Measurements from ENCODE around the gene ZNF768. TPM values are rescaled to one million over a fixed set of nuclear protein-coding genes. Genes with fewer than 3 reads are reported as not detected.

ZNF768 gene
- total RNA-seq, result 10 to 100 TPM; 41.3 to 87.8 (median 50.9) TPM

- peak within 1 kb of the TSS; percentile 54 to 94 for H3K4me3 ChIP-seq
- TF ChIP-seq POLR2A (IDR thresholded peaks at IDR 0.05) (peak in 1 of 2 donors; percentile 26), EP300 (IDR thresholded peaks at IDR 0.05) (no peak)
- H3K27ac ChIP-seq, result peak within 1 kb of the TSS; percentile 88 to 100 (median 100)
- no peaks in the 10 kb centered on the region for H3K27me3 ChIP-seq
- peak; percentile 32 for ATAC-seq
- no peaks in the 10 kb centered on the region for H3K9me3 ChIP-seq
- WGBS, 2 donors (ENCODE audit: low coverage in 1 of 2), result 0% methylated on average over 1 of the region's 73 CpGs; no CpG with 5 or more reads in 1 of the 2 donors
- H3K36me3 ChIP-seq, result peaks cover 0 to 22% of the 10 kb centered on the region in 2 donors
- H3K4me1 ChIP-seq, result peaks cover 0 to 42% (median 8%) of the 10 kb centered on the region in 3 donors
These were observed at the start of gene ZNF768 for GRCh38 chr16:30526137-30526822. Gene ZNF768, minus strand, starts transcription at chr16:30526566. Its CDS starts 153 bp downstream, at chr16:30526413.

GRCh38 chr16:30574678-30575077 lies 48.3 kb upstream of the ZNF768 start:
- ATAC-seq, result no peak
- Histone ChIP-seq H3K9me3 (no peaks in the 10 kb centered on the region), H3K27me3 (no peaks in the 10 kb centered on the region), H3K27ac (no peak overlapping the region), H3K4me3 (no peak overlapping the region), H3K36me3 (peaks cover 0 to 32% of the 10 kb centered on the region in 2 donors), H3K4me1 (peaks cover 0 to 24% (median 19%) of the 10 kb centered on the region in 3 donors)
- TF ChIP-seq EP300 (IDR thresholded peaks at IDR 0.05) (no peak), POLR2A (IDR thresholded peaks at IDR 0.05) (no peak), CTCF (IDR thresholded peaks at IDR 0.05) (no peak), POLR2AphosphoS5 (IDR thresholded peaks at IDR 0.05) (no peak)
- 79 to 100% methylated on average over 1 of the region's 1 CpG for WGBS, 2 donors (ENCODE audit: low coverage in 1 of 2)

GRCh38 chr16:30571445-30572322 lies 45.3 kb upstream of the ZNF768 start, which contains the start of gene ZNF688:
Gene ZNF688, minus strand, starts transcription at chr16:30571714. Its CDS starts 85 bp downstream, at chr16:30571629.
- H3K9me3 ChIP-seq, result no peaks in the 10 kb centered on the region
- H3K36me3 ChIP-seq, result peaks cover 0 to 5% of the 10 kb centered on the region in 2 donors
- no peaks in the 10 kb centered on the region for H3K27me3 ChIP-seq
- H3K4me3 ChIP-seq, result peak within 1 kb of the TSS; percentile 72 to 78
- H3K4me1 ChIP-seq, result peaks cover 0 to 30% (median 19%) of the 10 kb centered on the region in 3 donors
- peak within 1 kb of the TSS; percentile 91 to 99 (median 96) for H3K27ac ChIP-seq
- peak; percentile 96 for ATAC-seq
- 0 to 3% methylated on average over 5 to 6 of the region's 67 CpGs for WGBS, 2 donors (ENCODE audit: low coverage in 1 of 2)
- TF ChIP-seq POLR2A (IDR thresholded peaks at IDR 0.05) (peak; percentile 47), CTCF (IDR thresholded peaks at IDR 0.05) (peak in 3 of 4 experiments; percentile 4 to 19 (median 15)), POLR2AphosphoS5 (IDR thresholded peaks at IDR 0.05) (peak; percentile 72), EP300 (IDR thresholded peaks at IDR 0.05) (no peak)

GRCh38 chr16:30570636-30571444 lies 44.5 kb upstream of the ZNF768 start:
- TF ChIP-seq POLR2AphosphoS5 (IDR thresholded peaks at IDR 0.05) (no peak), EP300 (IDR thresholded peaks at IDR 0.05) (no peak), POLR2A (IDR thresholded peaks at IDR 0.05) (no peak), CTCF (IDR thresholded peaks at IDR 0.05) (no peak)
- H3K4me3 ChIP-seq, result peak overlapping the region; percentile 72 to 78
- 4 to 73% methylated on average over 1 to 4 of the region's 22 CpGs for WGBS, 2 donors (ENCODE audit: low coverage in 1 of 2)
- H3K9me3 ChIP-seq, result no peaks in the 10 kb centered on the region
- H3K4me1 ChIP-seq, result peaks cover 0 to 30% (median 19%) of the 10 kb centered on the region in 3 donors
- H3K27me3 ChIP-seq, result no peaks in the 10 kb centered on the region
- no peak for ATAC-seq
- H3K27ac ChIP-seq, result peak overlapping the region; percentile 91 to 99 (median 96)
- H3K36me3 ChIP-seq, result peaks cover 0 to 5% of the 10 kb centered on the region in 2 donors
